ENCODE results near the gene RASL10B. TPM values are rescaled to one million over a fixed set of nuclear protein-coding genes. Genes with fewer than 3 reads are reported as not detected.

RASL10B gene
- total RNA-seq, 2 donors from 2014 or later = 2.4 to 24.1 TPM

DNA sequence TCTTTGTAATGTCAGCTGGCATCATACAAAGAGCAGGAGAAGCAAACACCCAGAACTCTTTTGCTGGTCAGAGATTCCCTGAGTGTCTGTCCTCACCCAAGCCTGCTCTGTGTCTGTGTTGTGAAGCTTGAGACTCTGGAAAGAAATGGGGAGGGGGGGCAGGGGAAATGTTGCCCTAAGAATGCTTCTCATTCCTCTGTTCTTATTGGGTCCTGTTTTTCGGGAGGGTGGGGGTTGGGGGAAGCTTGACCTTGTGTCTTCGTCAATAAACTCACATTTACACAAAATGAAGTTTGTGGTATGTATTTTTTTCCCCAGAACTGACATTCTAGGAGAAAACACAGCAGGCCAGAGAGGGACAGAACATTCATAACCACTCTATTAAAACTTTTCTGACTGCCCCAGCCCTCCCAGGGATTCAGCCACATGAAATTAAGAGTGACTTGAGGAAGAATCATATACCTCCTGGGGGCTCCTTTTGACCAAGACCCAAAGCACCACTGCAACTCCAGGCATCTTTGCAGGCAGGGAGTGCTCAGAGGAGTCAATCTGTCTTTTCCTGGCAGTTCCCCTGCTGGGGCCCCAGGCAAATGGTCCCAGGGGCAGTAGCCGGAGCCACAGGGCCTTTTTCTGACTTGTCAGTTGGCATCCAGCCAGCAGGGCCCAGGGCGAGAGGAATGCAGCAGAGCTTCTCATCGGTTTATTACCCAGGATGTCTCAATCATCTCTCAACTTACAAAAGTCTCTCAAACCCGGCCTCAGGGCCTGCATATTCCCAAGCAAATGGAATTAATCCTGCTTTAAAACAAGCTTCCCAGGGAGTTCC is 5.1 kb upstream of the RASL10B start:
- TF ChIP-seq, protein P1, sequence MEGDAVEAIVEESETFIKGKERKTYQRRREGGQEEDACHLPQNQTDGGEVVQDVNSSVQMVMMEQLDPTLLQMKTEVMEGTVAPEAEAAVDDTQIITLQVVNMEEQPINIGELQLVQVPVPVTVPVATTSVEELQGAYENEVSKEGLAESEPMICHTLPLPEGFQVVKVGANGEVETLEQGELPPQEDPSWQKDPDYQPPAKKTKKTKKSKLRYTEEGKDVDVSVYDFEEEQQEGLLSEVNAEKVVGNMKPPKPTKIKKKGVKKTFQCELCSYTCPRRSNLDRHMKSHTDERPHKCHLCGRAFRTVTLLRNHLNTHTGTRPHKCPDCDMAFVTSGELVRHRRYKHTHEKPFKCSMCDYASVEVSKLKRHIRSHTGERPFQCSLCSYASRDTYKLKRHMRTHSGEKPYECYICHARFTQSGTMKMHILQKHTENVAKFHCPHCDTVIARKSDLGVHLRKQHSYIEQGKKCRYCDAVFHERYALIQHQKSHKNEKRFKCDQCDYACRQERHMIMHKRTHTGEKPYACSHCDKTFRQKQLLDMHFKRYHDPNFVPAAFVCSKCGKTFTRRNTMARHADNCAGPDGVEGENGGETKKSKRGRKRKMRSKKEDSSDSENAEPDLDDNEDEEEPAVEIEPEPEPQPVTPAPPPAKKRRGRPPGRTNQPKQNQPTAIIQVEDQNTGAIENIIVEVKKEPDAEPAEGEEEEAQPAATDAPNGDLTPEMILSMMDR (IDR thresholded peaks at IDR 0.05) = no peak
- H3K4me1 ChIP-seq (ENCODE audit: control insufficient read depth in 1 of 2, low read depth in 2 of 2) = peaks cover 5 to 25% of the 10 kb centered on the region in 2 donors
- H3K4me3 ChIP-seq = no peak overlapping the region
- no peaks in the 10 kb centered on the region for H3K27me3 ChIP-seq (replicated peaks; ENCODE audit: insufficient read depth)
- H3K36me3 ChIP-seq = peaks cover 18% of the 10 kb centered on the region
- DNase-seq (ENCODE audit: low spot score) = no peak
- no peak for ATAC-seq (ENCODE audit: insufficient number of reproducible peaks, low FRiP score, low read depth)
- no peak overlapping the region for H3K27ac ChIP-seq
- no peaks in the 10 kb centered on the region for H3K9me3 ChIP-seq

DNA sequence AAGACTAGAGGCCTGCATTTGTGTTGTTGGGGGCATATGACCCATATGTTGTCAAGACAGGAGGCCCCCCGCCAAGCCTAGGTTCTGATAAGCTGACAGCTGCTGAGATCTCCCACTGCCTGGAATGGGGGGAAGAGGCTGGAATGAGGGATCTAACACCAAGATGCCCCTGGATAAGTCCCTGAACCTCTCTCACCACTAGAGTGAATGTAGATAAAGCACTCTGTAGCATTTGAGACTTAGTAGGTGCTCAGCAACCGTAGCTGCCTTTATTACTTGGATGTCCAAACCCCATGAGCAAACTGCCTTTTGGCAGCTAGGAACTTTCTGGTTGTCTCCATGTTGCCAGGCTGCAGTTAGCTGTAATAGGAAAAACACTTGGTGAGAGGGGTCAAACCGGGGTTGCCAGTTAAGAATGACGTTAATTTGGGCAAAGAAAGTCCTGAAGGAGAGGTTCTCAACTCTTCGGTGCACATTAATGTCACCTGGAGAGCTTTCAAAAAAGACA is 4.4 kb upstream of the RASL10B start:
- TF ChIP-seq, protein P1 (IDR thresholded peaks at IDR 0.05) = no peak
- no peak for DNase-seq (ENCODE audit: low spot score)
- Histone ChIP-seq H3K36me3 (peaks cover 18% of the 10 kb centered on the region), H3K9me3 (no peaks in the 10 kb centered on the region), H3K4me1 (ENCODE audit: control insufficient read depth in 1 of 2, low read depth in 2 of 2) (peaks cover 5 to 25% of the 10 kb centered on the region in 2 donors), H3K4me3 (no peak overlapping the region), H3K27me3 (replicated peaks; ENCODE audit: insufficient read depth) (no peaks in the 10 kb centered on the region), H3K27ac (no peak overlapping the region)
- ATAC-seq (ENCODE audit: insufficient number of reproducible peaks, low FRiP score, low read depth) = no peak

DNA sequence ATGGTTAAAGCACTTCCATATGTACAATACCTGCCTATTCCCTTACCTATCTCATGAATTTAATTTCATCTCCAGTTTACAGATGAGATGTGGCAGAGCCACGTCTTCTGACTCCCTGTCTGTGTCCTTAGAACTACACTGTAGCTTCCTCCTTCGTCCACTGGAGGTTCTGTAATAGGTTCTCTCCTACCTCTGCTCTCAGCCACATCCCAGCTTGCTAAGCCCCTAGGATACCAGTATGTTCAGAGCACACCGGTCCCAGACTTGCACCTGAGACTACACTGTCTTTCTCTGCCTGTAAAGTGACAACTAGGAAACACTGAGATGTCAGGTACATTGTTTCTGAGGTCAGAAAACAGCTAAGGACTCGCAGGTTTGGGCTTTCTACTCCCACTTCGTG is 3.8 kb upstream of the RASL10B start:
- Histone ChIP-seq H3K9me3 (no peaks in the 10 kb centered on the region), H3K4me1 (ENCODE audit: control insufficient read depth in 1 of 2, low read depth in 2 of 2) (peaks cover 5 to 30% of the 10 kb centered on the region in 2 donors), H3K27me3 (replicated peaks; ENCODE audit: insufficient read depth) (no peaks in the 10 kb centered on the region), H3K36me3 (peaks cover 18% of the 10 kb centered on the region), H3K4me3 (no peak overlapping the region), H3K27ac (no peak overlapping the region)
- ATAC-seq (ENCODE audit: insufficient number of reproducible peaks, low FRiP score, low read depth) (no peak), DNase-seq (ENCODE audit: low spot score) (no peak)
- TF ChIP-seq, protein P1 (IDR thresholded peaks at IDR 0.05) = no peak

DNA sequence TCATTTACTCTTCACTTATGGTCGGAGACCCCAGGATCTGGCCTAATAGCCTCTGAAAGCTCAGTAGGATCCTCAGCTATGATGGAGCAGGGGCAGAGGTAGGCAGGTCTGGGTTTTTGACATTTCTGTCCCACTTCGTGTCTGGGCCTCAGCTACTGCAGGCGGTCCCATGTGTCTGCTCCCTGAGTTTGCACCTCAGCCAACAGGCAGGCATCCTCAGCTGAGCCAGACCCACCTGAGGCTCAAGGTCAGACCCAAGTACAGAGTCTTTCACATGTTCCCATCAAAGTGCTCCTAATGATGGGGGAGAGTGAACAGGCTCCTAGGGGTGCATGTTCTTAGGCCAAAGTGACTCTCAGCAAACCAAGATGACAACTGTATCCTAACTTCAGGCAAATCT is 2.9 kb upstream of the RASL10B start:
- no peaks in the 10 kb centered on the region for H3K9me3 ChIP-seq
- peaks cover 14% of the 10 kb centered on the region for H3K36me3 ChIP-seq
- H3K27ac ChIP-seq = no peak overlapping the region
- TF ChIP-seq, protein P1 (IDR thresholded peaks at IDR 0.05) = no peak
- H3K4me3 ChIP-seq = no peak overlapping the region
- no peaks in the 10 kb centered on the region for H3K27me3 ChIP-seq (replicated peaks; ENCODE audit: insufficient read depth)
- no peak for ATAC-seq (ENCODE audit: insufficient number of reproducible peaks, low FRiP score, low read depth)
- peaks cover 5 to 32% of the 10 kb centered on the region in 2 donors for H3K4me1 ChIP-seq (ENCODE audit: control insufficient read depth in 1 of 2, low read depth in 2 of 2)
- DNase-seq (ENCODE audit: low spot score) = no peak

DNA sequence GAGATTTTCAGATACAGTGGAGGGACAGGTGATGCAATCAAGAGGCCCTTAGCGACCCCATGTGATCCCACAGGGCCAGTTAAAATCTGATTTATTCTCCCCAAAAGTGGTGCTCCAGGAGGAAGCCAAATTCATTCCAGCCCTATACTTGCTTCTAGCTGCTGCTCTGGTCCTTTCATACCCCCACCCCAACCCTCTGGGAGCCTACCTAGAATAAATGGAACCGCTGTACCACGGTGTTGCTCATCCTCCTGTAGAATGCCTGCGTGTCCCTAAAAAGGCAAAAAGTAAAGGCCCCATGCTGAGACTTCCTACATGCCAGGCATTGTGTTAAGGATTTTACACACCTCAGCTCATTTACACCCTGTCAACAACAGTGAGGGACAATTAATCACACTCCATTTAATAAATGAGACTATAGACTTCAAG is 2.0 kb upstream of the RASL10B start:
- Histone ChIP-seq H3K4me1 (ENCODE audit: control insufficient read depth in 1 of 2, low read depth in 2 of 2) (peaks cover 5 to 32% of the 10 kb centered on the region in 2 donors), H3K27ac (no peak overlapping the region), H3K36me3 (peaks cover 6% of the 10 kb centered on the region), H3K9me3 (no peaks in the 10 kb centered on the region), H3K27me3 (replicated peaks; ENCODE audit: insufficient read depth) (no peaks in the 10 kb centered on the region), H3K4me3 (no peak overlapping the region)
- TF ChIP-seq, protein P1 (IDR thresholded peaks at IDR 0.05) = no peak
- DNase-seq (ENCODE audit: low spot score) (no peak), ATAC-seq (ENCODE audit: insufficient number of reproducible peaks, low FRiP score, low read depth) (no peak)
